ENCODE results near the gene NDFIP2. TPM values are rescaled to one million over a fixed set of nuclear protein-coding genes. Genes with fewer than 3 reads are reported as not detected.

NDFIP2 gene
- total RNA-seq, 1 experiment from 2014 or later = 31.0 TPM

- Histone ChIP-seq H3K9ac (ENCODE audit: extremely low read depth, insufficient read length, low read length) (no peak overlapping the region), H3K79me1 (ENCODE audit: insufficient read depth, low read depth, low read length, poor library complexity, severe bottlenecking) (no peaks in the 10 kb centered on the region), H2BK12ac (ENCODE audit: insufficient read length, low read depth, low read length) (no peak overlapping the region), H2AK5ac (ENCODE audit: insufficient read length, low read length) (no peak overlapping the region), H3K4me1 (ENCODE audit: insufficient read depth, low read length) (no peaks in the 10 kb centered on the region), H2BK120ac (ENCODE audit: low read depth, low read length, poor library complexity, severe bottlenecking) (no peak overlapping the region), H2BK15ac (ENCODE audit: low read depth, low read length) (no peak overlapping the region), H3K79me2 (ENCODE audit: insufficient read depth, low read length) (no peaks in the 10 kb centered on the region), H4K20me1 (ENCODE audit: control insufficient read depth, insufficient read depth, insufficient read length) (no peaks in the 10 kb centered on the region), H2AFZ (ENCODE audit: low read length) (no peak overlapping the region), H2BK20ac (ENCODE audit: low read depth, low read length, poor library complexity, severe bottlenecking) (no peak overlapping the region), H3K56ac (ENCODE audit: insufficient read length, low read depth, low read length) (no peak overlapping the region), H3K23ac (ENCODE audit: insufficient read length, low read depth, low read length) (no peak overlapping the region), H3K4ac (ENCODE audit: low read depth, low read length) (no peak overlapping the region), H3K9me3 (ENCODE audit: control insufficient read depth, low read depth, low read length) (no peaks in the 10 kb centered on the region), H3K27ac (ENCODE audit: insufficient read length, low read depth, low read length) (no peak overlapping the region), H2BK5ac (ENCODE audit: insufficient read length, low read length) (no peak overlapping the region), H4K91ac (ENCODE audit: insufficient read length, low read depth, low read length) (no peak overlapping the region), H3K18ac (ENCODE audit: insufficient read length, low read depth, low read length) (no peak overlapping the region), H4K5ac (ENCODE audit: insufficient read length, low read depth, low read length) (no peak overlapping the region), H3K27me3 (ENCODE audit: insufficient read depth, low read length) (no peaks in the 10 kb centered on the region), H3T11ph (ENCODE audit: low read length) (no peak overlapping the region), H3K23me2 (ENCODE audit: insufficient read length, low read depth, low read length, poor library complexity, severe bottlenecking) (no peaks in the 10 kb centered on the region), H4K8ac (replicated peaks; ENCODE audit: insufficient read length, low read depth, low read length) (no peak overlapping the region), H3K4me2 (ENCODE audit: insufficient read depth, insufficient read length, low read length) (no peak overlapping the region), H3K14ac (ENCODE audit: insufficient read depth, low read length) (no peak overlapping the region)
- no peaks in the 10 kb centered on the region for H3K27me3 Mint-ChIP-seq (ENCODE audit: low read depth)
- H3K4me3 Mint-ChIP-seq = no peak overlapping the region
- WGBS (ENCODE audit: extremely low coverage, insufficient read length, low lambda C conversion rate) = no CpG with 5 or more reads among the region's 1 CpG
- no peak for DNase-seq
- no peak overlapping the region for H3K27ac Mint-ChIP-seq
- TF ChIP-seq CTCF (conservative IDR thresholded peaks at IDR 0.05) = no peak
- H3K9me3 Mint-ChIP-seq = no peaks in the 10 kb centered on the region
- H3K36me3 Mint-ChIP-seq (ENCODE audit: insufficient read depth in 1 of 3, low read depth in 3 of 3) = no peaks in the 10 kb centered on the region
- no peaks in the 10 kb centered on the region for H3K4me1 Mint-ChIP-seq
Observed at GRCh38 chr13:79463604-79464003, 17.4 kb upstream of the NDFIP2 start.

All from H9 (cell line).